ENCODE data around the gene WRNIP1.
A peak's percentile ranks its signal among the peaks of the same experiment; 100 is the strongest.

The WRNIP1 gene

GRCh38 chr6:2763345-2763841 is 1.8 kb upstream of the WRNIP1 start:
- DNase-seq (ENCODE audit: low read depth): no peak

- DNase-seq (ENCODE audit: low read depth): no peak
Measured at GRCh38 chr6:2763876-2764540, 1.2 kb upstream of the WRNIP1 start.

GRCh38 chr6:2764610-2765165 is 505 bp upstream of the WRNIP1 start:
- peak; percentile 76 for DNase-seq (ENCODE audit: low read depth)

GRCh38 chr6:2765896-2766766 is 938 bp downstream of the WRNIP1 start:
- peak; percentile 61 for DNase-seq (ENCODE audit: low read depth)

- peak; percentile 41 for DNase-seq (ENCODE audit: low read depth)
Measured at GRCh38 chr6:2766767-2767656, 1.8 kb downstream of the WRNIP1 start.

GRCh38 chr6:2767657-2768524 is 2.7 kb downstream of the WRNIP1 start:
- DNase-seq (ENCODE audit: low read depth): no peak

- no peak for DNase-seq (ENCODE audit: low read depth)
Measured at GRCh38 chr6:2768696-2769095, 3.5 kb downstream of the WRNIP1 start.

GRCh38 chr6:2770171-2770570 is 5.0 kb downstream of the WRNIP1 start:
- no peak for DNase-seq (ENCODE audit: low read depth)

- DNase-seq (ENCODE audit: low read depth): no peak
Measured at GRCh38 chr6:2771079-2771478, 5.9 kb downstream of the WRNIP1 start.

- DNase-seq (ENCODE audit: low read depth): no peak
Measured at GRCh38 chr6:2772840-2773239, 7.6 kb downstream of the WRNIP1 start.

DNA sequence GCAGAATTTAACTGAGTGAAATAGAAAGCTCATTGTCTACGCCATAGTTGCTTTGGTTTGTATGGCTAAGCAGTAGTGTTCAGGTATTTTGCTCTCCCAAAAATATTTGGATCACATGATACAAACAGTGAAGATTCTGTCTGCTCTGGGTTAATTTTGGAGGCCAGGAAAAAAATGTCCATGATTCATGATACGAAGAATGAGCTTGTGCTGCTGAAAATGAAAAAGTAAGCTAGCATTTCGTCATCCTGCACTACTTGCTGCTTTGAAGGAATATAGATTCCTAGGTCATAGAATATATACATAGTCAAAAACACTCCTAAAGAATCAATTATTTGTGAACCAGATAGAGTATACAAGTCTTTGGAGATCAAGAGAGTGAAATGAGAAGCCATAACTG is 8.3 kb downstream of the WRNIP1 start:
- peak; percentile 70 for DNase-seq (ENCODE audit: low read depth)

GRCh38 chr6:2775003-2775402 is 9.8 kb downstream of the WRNIP1 start:
- no peak for DNase-seq (ENCODE audit: low read depth)

- no peak for DNase-seq (ENCODE audit: low read depth)
Measured at GRCh38 chr6:2777249-2777648, 12.1 kb downstream of the WRNIP1 start.

DNA sequence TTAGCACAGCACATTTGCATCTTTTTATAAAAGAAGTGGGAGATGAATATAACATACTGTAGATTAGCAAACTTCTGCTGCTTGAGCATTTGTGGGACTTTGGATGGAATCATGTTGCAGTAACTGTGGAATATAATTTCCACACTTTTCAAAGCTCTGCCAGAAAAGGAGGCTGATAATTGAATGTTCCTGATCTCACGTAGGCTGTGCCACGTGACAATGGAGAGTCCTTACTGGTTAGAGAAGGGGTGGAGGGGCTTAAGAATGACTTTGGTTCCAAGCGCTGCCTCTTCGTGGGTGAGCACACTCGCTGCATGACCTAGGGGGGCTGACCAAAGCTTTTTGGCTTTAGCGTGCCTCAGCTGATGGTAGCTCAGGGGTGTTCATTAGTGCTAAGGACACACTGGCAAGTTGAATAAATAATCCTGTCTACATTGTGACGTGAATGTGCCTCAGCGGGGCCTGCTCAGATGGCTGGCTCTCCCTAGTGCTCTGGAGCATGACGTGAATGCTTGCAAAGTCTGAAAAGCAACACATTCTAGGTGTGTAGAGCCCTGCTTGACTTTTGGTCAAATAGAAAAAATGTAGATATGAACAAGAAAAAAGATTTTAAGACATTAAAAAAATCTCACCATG is 15.0 kb downstream of the WRNIP1 start:
- DNase-seq (ENCODE audit: low read depth): no peak

- no peak for DNase-seq (ENCODE audit: low read depth)
Measured at GRCh38 chr6:2781685-2782355, 16.6 kb downstream of the WRNIP1 start.

DNA sequence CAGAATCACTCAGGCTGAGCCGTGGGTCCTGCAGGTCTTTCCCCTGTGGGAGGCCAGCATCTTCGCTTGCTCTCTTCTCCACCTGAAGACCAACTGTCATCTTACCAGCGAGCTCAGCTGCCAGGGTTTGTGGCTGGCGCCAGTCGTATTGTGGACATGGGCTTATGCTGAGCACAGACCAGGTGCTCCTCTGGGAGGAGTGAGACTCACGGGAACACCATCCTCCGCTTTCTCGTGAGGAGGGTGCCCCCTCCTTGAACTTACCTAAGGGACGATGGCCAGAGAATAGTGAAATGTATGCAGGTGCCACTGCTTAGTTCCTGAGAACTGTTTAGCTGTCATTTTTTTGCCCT is 17.1 kb downstream of the WRNIP1 start:
- no peak for DNase-seq (ENCODE audit: low read depth)

GRCh38 chr6:2782825-2783187 is 17.6 kb downstream of the WRNIP1 start:
- no peak for DNase-seq (ENCODE audit: low read depth)

GRCh38 chr6:2783188-2783963 is 18.2 kb downstream of the WRNIP1 start:
- no peak for DNase-seq (ENCODE audit: low read depth)

GRCh38 chr6:2784061-2784460 is 18.9 kb downstream of the WRNIP1 start:
- DNase-seq (ENCODE audit: low read depth): no peak
